ENCODE data around the gene PCNP. TPM values are rescaled to one million over a fixed set of nuclear protein-coding genes. Genes with fewer than 3 reads are reported as not detected.
"Not testable (repeated sequence)": the region's sequence is repeated elsewhere in the genome, so short reads cannot be mapped to it uniquely, and the experiment has no call there.

Gene PCNP
- total RNA-seq, 4 donors from 2014 or later = 107 to 159 (median 130) TPM

GRCh38 chr3:101536266-101536665 lies 37.7 kb upstream of the PCNP start:
- Histone ChIP-seq H3K4me1 (no peaks in the 10 kb centered on the region), H3K9me3 (no peaks in the 10 kb centered on the region), H3K36me3 (no peaks in the 10 kb centered on the region), H3K4me3 (no peak overlapping the region), H3K27me3 (no peaks in the 10 kb centered on the region), H3K27ac (no peak overlapping the region)
- ATAC-seq = no peak
- 88 to 100% methylated on average over 1 of the region's 1 CpG for WGBS, 2 donors (ENCODE audit: low coverage in 1 of 2)
- TF ChIP-seq, protein P1, sequence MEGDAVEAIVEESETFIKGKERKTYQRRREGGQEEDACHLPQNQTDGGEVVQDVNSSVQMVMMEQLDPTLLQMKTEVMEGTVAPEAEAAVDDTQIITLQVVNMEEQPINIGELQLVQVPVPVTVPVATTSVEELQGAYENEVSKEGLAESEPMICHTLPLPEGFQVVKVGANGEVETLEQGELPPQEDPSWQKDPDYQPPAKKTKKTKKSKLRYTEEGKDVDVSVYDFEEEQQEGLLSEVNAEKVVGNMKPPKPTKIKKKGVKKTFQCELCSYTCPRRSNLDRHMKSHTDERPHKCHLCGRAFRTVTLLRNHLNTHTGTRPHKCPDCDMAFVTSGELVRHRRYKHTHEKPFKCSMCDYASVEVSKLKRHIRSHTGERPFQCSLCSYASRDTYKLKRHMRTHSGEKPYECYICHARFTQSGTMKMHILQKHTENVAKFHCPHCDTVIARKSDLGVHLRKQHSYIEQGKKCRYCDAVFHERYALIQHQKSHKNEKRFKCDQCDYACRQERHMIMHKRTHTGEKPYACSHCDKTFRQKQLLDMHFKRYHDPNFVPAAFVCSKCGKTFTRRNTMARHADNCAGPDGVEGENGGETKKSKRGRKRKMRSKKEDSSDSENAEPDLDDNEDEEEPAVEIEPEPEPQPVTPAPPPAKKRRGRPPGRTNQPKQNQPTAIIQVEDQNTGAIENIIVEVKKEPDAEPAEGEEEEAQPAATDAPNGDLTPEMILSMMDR (IDR thresholded peaks at IDR 0.05) = no peak
- TF ChIP-seq POLR2A (IDR thresholded peaks at IDR 0.05) (no peak), POLR2AphosphoS5 (IDR thresholded peaks at IDR 0.05) (no peak), EP300 (IDR thresholded peaks at IDR 0.05) (no peak)

DNA sequence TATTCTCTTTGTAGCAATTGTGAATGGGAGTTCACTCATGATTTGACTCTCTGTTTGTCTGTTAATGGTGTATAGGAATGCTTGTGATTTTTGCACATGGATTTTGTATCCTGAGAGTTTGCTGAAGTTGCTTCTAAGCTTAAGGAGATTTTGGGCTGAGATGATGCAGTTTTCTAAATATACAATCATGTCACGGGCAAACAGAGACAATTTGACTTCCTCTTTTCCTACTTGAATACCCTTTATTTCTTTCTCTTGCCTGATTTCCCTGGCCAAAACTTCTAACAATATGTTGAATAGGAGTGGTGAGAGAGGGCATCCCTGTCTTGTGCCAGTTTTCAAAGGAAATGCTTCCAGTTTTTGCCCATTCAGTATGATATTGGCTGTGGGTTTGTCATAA lies 37.0 kb upstream of the PCNP start:
- not testable (repeated sequence) for H3K27ac ChIP-seq, ATAC-seq, H3K4me1 ChIP-seq, H3K4me3 ChIP-seq, H3K27me3 ChIP-seq, H3K9me3 ChIP-seq, H3K36me3 ChIP-seq
- 67 to 83% methylated on average over 1 of the region's 1 CpG for WGBS, 2 donors (ENCODE audit: low coverage in 1 of 2)

DNA sequence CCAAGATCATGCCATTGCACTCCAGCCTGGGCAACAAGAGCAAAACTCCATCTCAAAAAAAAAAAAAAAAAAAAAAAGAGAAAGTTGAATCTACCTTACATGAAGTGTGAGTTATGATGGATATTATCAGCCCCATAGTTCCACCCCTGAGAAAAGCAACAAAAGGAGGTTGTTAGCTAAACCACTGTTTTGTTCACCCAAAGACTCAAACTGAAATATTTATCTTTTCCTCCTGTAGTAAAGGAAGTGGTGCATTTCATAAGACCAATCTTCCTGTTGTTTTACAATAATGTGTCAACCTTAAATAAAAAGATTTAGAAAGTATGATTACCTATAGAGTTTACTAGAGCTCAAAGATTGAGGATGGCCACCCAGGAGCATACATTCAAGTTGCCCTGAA lies 31.0 kb upstream of the PCNP start:
- H3K27me3 ChIP-seq = no peaks in the 10 kb centered on the region
- H3K36me3 ChIP-seq = no peaks in the 10 kb centered on the region
- H3K4me1 ChIP-seq = no peaks in the 10 kb centered on the region
- no peak for ATAC-seq
- no peak for TF ChIP-seq POLR2AphosphoS5 (IDR thresholded peaks at IDR 0.05)
- no peak overlapping the region for H3K27ac ChIP-seq
- H3K9me3 ChIP-seq = no peaks in the 10 kb centered on the region
- H3K4me3 ChIP-seq = no peak overlapping the region

DNA sequence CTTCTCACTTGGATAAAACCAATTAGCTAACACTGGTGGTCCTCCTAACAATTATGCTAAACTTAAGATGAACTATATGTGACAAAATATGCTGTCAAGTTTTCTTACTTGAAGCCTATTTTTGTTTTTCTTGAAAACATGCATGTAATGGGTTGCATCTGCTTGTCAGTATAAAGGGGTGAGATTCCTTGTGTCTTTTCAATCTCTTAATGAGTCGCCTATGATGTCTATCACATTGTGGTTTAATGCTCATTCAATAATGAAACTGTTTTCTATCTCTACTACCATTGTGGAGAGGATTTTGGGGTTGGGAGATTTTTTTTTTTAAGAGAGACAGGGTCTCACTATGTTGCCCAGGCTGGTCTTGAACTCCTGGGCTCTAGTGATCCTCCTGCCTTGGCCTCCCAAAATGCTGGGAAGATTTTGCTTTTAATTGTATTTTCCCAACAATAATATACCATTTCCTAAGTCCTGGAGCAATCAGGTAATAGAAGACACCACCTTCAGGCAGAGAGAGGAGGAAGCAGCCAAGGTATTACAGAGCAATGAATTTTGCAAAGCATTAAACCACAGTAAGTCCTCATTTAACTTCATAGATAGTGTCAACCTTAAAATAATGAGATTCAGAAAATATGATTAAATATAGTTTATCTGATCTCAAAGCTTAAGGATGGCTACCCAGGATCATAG lies 29.7 kb upstream of the PCNP start:
- no peaks in the 10 kb centered on the region for H3K4me1 ChIP-seq
- H3K9me3 ChIP-seq = no peaks in the 10 kb centered on the region
- no peak overlapping the region for H3K4me3 ChIP-seq
- TF ChIP-seq POLR2A (IDR thresholded peaks at IDR 0.05) (no peak), EP300 (IDR thresholded peaks at IDR 0.05) (no peak), POLR2AphosphoS5 (IDR thresholded peaks at IDR 0.05) (no peak)
- TF ChIP-seq, protein P1 (IDR thresholded peaks at IDR 0.05) = no peak
- no peaks in the 10 kb centered on the region for H3K36me3 ChIP-seq
- H3K27ac ChIP-seq = no peak overlapping the region
- 63 to 79% methylated on average over 1 of the region's 1 CpG for WGBS, 2 donors (ENCODE audit: low coverage in 1 of 2)
- H3K27me3 ChIP-seq = no peaks in the 10 kb centered on the region
- no peak for ATAC-seq

- Histone ChIP-seq H3K27me3 (no peaks in the 10 kb centered on the region), H3K9me3 (no peaks in the 10 kb centered on the region), H3K4me3 (no peak overlapping the region), H3K36me3 (no peaks in the 10 kb centered on the region), H3K27ac (no peak overlapping the region), H3K4me1 (no peaks in the 10 kb centered on the region)
- ATAC-seq = no peak
- TF ChIP-seq, protein P1 (IDR thresholded peaks at IDR 0.05) = no peak
- TF ChIP-seq POLR2AphosphoS5 (IDR thresholded peaks at IDR 0.05) (no peak), POLR2A (IDR thresholded peaks at IDR 0.05) (no peak), EP300 (IDR thresholded peaks at IDR 0.05) (no peak)
- 40 to 92% methylated on average over 1 to 2 of the region's 2 CpGs for WGBS, 2 donors (ENCODE audit: low coverage in 1 of 2)
These were observed 25.4 kb upstream of the PCNP start for GRCh38 chr3:101548527-101549105.

DNA sequence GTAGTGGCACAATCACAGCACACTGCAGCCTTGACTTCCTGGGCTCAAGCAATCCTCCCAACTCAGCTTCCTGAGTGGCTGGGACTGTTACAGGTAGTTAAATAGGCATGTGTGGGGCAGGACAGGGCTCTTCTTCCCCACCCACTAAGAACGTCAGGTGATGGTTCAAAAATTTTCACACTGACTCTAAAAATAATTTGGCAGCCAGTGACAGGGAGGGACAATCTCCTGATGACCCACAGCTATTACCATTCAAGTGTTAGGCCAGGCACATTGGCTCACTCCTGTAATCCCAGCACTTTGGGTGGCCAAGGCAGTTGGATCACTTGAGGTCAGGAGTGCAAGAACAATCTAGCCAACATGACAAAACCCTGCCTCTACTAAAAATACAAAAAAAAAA lies 24.5 kb upstream of the PCNP start:
- Histone ChIP-seq H3K36me3 (no peaks in the 10 kb centered on the region), H3K4me3 (no peak overlapping the region), H3K27me3 (no peaks in the 10 kb centered on the region), H3K4me1 (no peaks in the 10 kb centered on the region), H3K9me3 (no peaks in the 10 kb centered on the region), H3K27ac (no peak overlapping the region)
- ATAC-seq = no peak
- TF ChIP-seq POLR2AphosphoS5 (IDR thresholded peaks at IDR 0.05) = no peak
- TF ChIP-seq EP300 (IDR thresholded peaks at IDR 0.05) = no peak
- TF ChIP-seq, protein P1 (IDR thresholded peaks at IDR 0.05) = no peak
- no peak for TF ChIP-seq POLR2A (IDR thresholded peaks at IDR 0.05)
- 40% methylated on average over 1 of the region's 1 CpG; no CpG with 5 or more reads in 1 of the 2 donors for WGBS, 2 donors (ENCODE audit: low coverage in 1 of 2)

DNA sequence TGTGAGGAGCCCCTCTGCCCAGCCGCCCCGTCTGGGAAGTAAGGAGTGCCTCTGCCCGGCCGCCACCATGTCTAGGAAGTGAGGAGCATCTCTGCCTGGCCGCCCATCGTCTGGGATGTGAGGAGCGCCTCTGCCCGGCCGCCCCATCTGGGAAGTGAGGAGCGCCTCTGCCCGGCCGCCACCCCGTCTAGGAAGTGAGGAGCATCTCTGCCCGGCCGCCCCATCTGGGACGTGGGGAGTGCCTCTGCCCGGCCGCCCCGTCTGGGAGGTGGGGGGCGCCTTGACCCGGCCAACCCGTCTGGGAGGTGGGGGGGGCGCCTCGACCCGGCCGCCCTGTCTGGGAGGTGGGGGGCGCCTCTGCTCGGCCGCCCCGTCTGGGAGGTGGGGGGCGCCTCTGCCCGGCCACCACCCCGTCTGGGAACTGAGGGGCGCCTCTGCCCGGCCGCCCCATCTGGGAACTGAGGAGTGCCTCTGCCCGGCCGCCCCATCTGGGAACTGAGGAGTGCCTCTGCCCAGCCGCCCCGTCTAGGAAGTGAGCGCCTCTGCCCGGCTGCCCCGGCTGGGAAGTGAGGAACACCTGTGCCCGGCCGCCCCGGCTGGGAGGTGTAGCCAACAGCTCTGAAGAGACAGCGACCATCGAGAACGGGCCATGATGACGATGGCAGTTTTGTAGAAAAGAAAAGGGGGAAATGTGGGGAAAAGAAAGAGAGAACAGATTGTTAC lies 22.5 kb upstream of the PCNP start:
- not testable (repeated sequence) for H3K4me3 ChIP-seq

GRCh38 chr3:101553381-101553780 lies 20.6 kb upstream of the PCNP start:
- not testable (repeated sequence) for H3K9me3 ChIP-seq, H3K4me1 ChIP-seq, H3K4me3 ChIP-seq, ATAC-seq, H3K27ac ChIP-seq, H3K36me3 ChIP-seq
- 81 to 83% methylated on average over 4 of the region's 5 CpGs for WGBS, 2 donors (ENCODE audit: low coverage in 1 of 2)
- H3K27me3 ChIP-seq = peaks cover 34% of the 10 kb centered on the region

More for the DNA sequence above, 22.5 kb upstream of the PCNP start:
- ATAC-seq, H3K4me1 ChIP-seq, H3K27ac ChIP-seq, H3K9me3 ChIP-seq, H3K36me3 ChIP-seq: not testable (repeated sequence)
- 100% methylated on average over 1 of the region's 50 CpGs; no CpG with 5 or more reads in 1 of the 2 donors for WGBS, 2 donors (ENCODE audit: low coverage in 1 of 2)
- H3K27me3 ChIP-seq = peaks cover 19% of the 10 kb centered on the region

Measured in gastroesophageal sphincter (tissue), 4 donors.